K562 (cell line): Measurements from ENCODE around the gene EFNA5. TPM values are rescaled to one million over a fixed set of nuclear protein-coding genes. Genes with fewer than 3 reads are reported as not detected.

Experiments
- ATAC-seq: fragments of 200-7000 bp; cut with Tn5 transposase; 3 replicates; pipeline ENCODE4 v1.9.1; 2020; ENCODE audit warnings: moderate library complexity
- BruUV-seq: library from RNA; stranded (reverse); fragments of 400-500 nt; replicated peaks from 2 replicates; lab custom pipeline; 2021; lab: Mats Ljungman, UMichigan
- CTCF ChIA-PET: fragments of 300-600 bp; formaldehyde crosslinking; extraction: SDS; loops from one replicate; lab custom pipeline; 2021; ENCODE audit warnings: low intra/inter-chr PET ratio; lab: Yijun Ruan, JAX
- POLR2A ChIA-PET: fragments of 300-600, 350-650 bp; sonication (Branson Sonifier 250); formaldehyde crosslinking; extraction: SDS; loops from one replicate; lab custom pipeline; 2021; ENCODE audit warnings: antibody characterized with exemption, inconsistent platforms; lab: Yijun Ruan, JAX
- DNase-seq, 4 experiments: peaks; one replicate each; pipeline versions ENCODE4 v3.0.0 to v3.0.0-alpha.2; 2011 to 2018; ENCODE audit warnings: low spot score in 3 of 4, mixed read lengths in 3 of 4; ENCODE audit errors: extremely low read depth in 1 of 4
- FAIRE-seq: peaks from 2 replicates; lab custom pipeline; 2011; peaks lifted over from hg19 to GRCh38; lab: Jason Lieb, UNC
- H2AFZ ChIP-seq: 2 replicates; pipeline ENCODE4 v1.6.0; 2011; ENCODE audit warnings: low read depth, low read length, control low read depth, inconsistent platforms
- H3K27ac ChIP-seq: fragments of 200-600 bp; 3 replicates; pipeline ENCODE4 v1.8.0; 2011; ENCODE audit warnings: low read depth, mild to moderate bottlenecking, control low read depth, inconsistent platforms, low read length, moderate library complexity, mixed read lengths; ENCODE audit errors: extremely low read depth
- H3K27me3 ChIP-seq, 2 experiments: fragments of 300-600 bp in 1 of 2; 2 replicates in 1 of 2; 3 replicates in 1 of 2; pipeline versions ENCODE4 v1.6.0 to v1.8.0; 2011; ENCODE audit warnings: inconsistent platforms in 2 of 2, low read length in 2 of 2, mild to moderate bottlenecking in 1 of 2, mixed read lengths in 1 of 2, moderate library complexity in 1 of 2; ENCODE audit not compliant: control insufficient read depth in 2 of 2, insufficient read depth in 2 of 2
- H3K36me3 ChIP-seq: fragments of 300-600 bp; 3 replicates; pipeline ENCODE4 v1.8.0; 2011; ENCODE audit warnings: mild to moderate bottlenecking, low read length, inconsistent platforms; ENCODE audit not compliant: control insufficient read depth, insufficient read depth
- H3K4me1 ChIP-seq, 2 experiments: fragments of 200-600 bp in 1 of 2; replicated peaks in 1 of 2; 2 replicates in 1 of 2; 3 replicates in 1 of 2; pipeline versions ENCODE4 v1.5.1 to v1.8.0; 2011; ENCODE audit warnings: inconsistent platforms in 2 of 2, low read length in 2 of 2, mild to moderate bottlenecking in 1 of 2, mixed read lengths in 1 of 2, moderate library complexity in 1 of 2; ENCODE audit not compliant: control insufficient read depth in 2 of 2, insufficient read depth in 2 of 2
- H3K4me2 ChIP-seq: 2 replicates; pipeline ENCODE4 v1.6.1; 2011; ENCODE audit warnings: low read length, control low read depth, inconsistent platforms, mixed read lengths; ENCODE audit not compliant: insufficient read depth
- H3K4me3 ChIP-seq: fragments of 200-600 bp; sonication (generic), shearing (Covaris generic); 2 replicates; pipeline ENCODE4 v1.5.1; 2016; ENCODE audit warnings: control low read depth, inconsistent platforms
- H3K79me2 ChIP-seq: fragments of 200-600 bp; 3 replicates; pipeline ENCODE4 v1.8.0; 2011; ENCODE audit warnings: low read length, inconsistent platforms; ENCODE audit not compliant: control insufficient read depth, insufficient read depth
- H3K9ac ChIP-seq, 2 experiments: 2 replicates each; pipeline versions ENCODE4 v1.6.0 to v1.6.1; 2011; ENCODE audit warnings: low read depth in 2 of 2, low read length in 2 of 2, control low read depth in 1 of 2, inconsistent platforms in 1 of 2, mild to moderate bottlenecking in 1 of 2, mixed read lengths in 1 of 2; ENCODE audit not compliant: insufficient read depth in 1 of 2
- H3K9me1 ChIP-seq: one replicate; pipeline ENCODE4 v1.6.0; 2011; ENCODE audit warnings: inconsistent platforms, mild to moderate bottlenecking, low read length, moderate library complexity; ENCODE audit not compliant: control insufficient read depth, insufficient read depth
- H3K9me3 ChIP-seq: replicated peaks from 2 replicates; pipeline ENCODE4 v1.5.1; 2011; ENCODE audit warnings: low read depth, low read length, inconsistent platforms; ENCODE audit not compliant: control insufficient read depth, insufficient read depth
- H4K20me1 ChIP-seq: replicated peaks from 2 replicates; pipeline ENCODE4 v1.6.1; 2011; ENCODE audit warnings: low read length, inconsistent platforms, mixed read lengths; ENCODE audit not compliant: control insufficient read depth, insufficient read depth
- CHD1 ChIP-seq: fragments of 200-600 bp; sonication (generic); IDR thresholded peaks from one replicate; pipeline ENCODE4 v1.6.1; 2012; ENCODE audit warnings: mild to moderate bottlenecking, moderate library complexity, low read length, inconsistent platforms
- DACH1 ChIP-seq: fragments of 450-650 bp; IDR thresholded peaks from 2 replicates; pipeline ENCODE4 v1.6.1; 2018; ENCODE audit not compliant: partially characterized antibody
- DLX4 ChIP-seq: fragments of 250-450 bp; sonication (Bioruptor Pico); IDR thresholded peaks from 2 replicates; pipeline ENCODE4 v1.6.1; 2021; ENCODE audit warnings: mild to moderate bottlenecking
- E2F6 ChIP-seq, 2 experiments: IDR thresholded peaks; 2 replicates each; pipeline ENCODE4 v1.6.1; 2011; ENCODE audit warnings: borderline replicate concordance in 1 of 2, control low read depth in 1 of 2, low read depth in 1 of 2, low read length in 1 of 2, mild to moderate bottlenecking in 1 of 2, mixed read lengths in 1 of 2, moderate library complexity in 1 of 2; ENCODE audit not compliant: insufficient read depth in 1 of 2, insufficient read length in 1 of 2, poor library complexity in 1 of 2, severe bottlenecking in 1 of 2; ENCODE audit errors: extremely low read depth in 1 of 2
- EP300 ChIP-seq: IDR thresholded peaks from 2 replicates; pipeline ENCODE4 v1.6.1; 2012; ENCODE audit warnings: low read length, improper control_type of control experiment
- ETS2 ChIP-seq: IDR thresholded peaks from 2 replicates; pipeline ENCODE4 v1.6.1; 2016; ENCODE audit warnings: borderline replicate concordance, missing genetic modification characterization, mild to moderate bottlenecking, moderate library complexity, missing compliant biosample characterization; ENCODE audit not compliant: poor library complexity, severe bottlenecking
- SRSF1 ChIP-seq: fragments of 200-400 bp; formaldehyde crosslinking; IDR thresholded peaks from 2 replicates; pipeline ENCODE4 v1.6.1; 2017; ENCODE audit warnings: mild to moderate bottlenecking, low read depth, low read length, moderate library complexity
- TCF3 ChIP-seq: sonication (generic); formaldehyde crosslinking; IDR thresholded peaks from 2 replicates; pipeline ENCODE4 v1.4.0; 2020; ENCODE audit warnings: mild to moderate bottlenecking, missing genetic modification reagents
- TGIF2 ChIP-seq: sonication (generic); formaldehyde crosslinking; IDR thresholded peaks from 2 replicates; pipeline ENCODE4 v1.8.1; 2022; ENCODE audit warnings: mild to moderate bottlenecking, missing genetic modification reagents, moderate library complexity
- ZNF197 ChIP-seq: fragments of 200-800 bp; sonication (Bioruptor generic); IDR thresholded peaks from 2 replicates; pipeline ENCODE4 v1.6.1; 2016; ENCODE audit warnings: low read depth, missing genetic modification characterization, missing compliant biosample characterization
- ZNF212 ChIP-seq: fragments of 450-650 bp; formaldehyde crosslinking; IDR thresholded peaks from 2 replicates; pipeline ENCODE4 v1.4.0; 2020; ENCODE audit warnings: mild to moderate bottlenecking
- ZNF644 ChIP-seq: fragments of 200-800 bp; sonication (Bioruptor generic); IDR thresholded peaks from 2 replicates; pipeline ENCODE4 v1.6.1; 2016; ENCODE audit warnings: low read depth, missing genetic modification characterization, missing compliant biosample characterization
- WGBS: fragments of 100-300 bp; shearing (Covaris generic); methylation state at CpG from one replicate; pipeline ENCODE4 v1.1.6; 2016; ENCODE audit warnings: low coverage, mixed read lengths; ENCODE audit not compliant: insufficient coverage; ENCODE audit errors: missing lambda C conversion rate; 5-methylcytosine and 5-hydroxymethylcytosine counted together
- in situ Hi-C: fragments of 300-500 bp; cut with MboI; formaldehyde crosslinking; loops from 4 replicates; pipeline ENCODE4 v1.15.0; 2018; ENCODE audit warnings: inconsistent platforms, mixed read lengths
- intact Hi-C: fragments of 100-400 bp; cut with micrococcal nuclease; formaldehyde crosslinking; loops from 2 replicates; pipeline ENCODE4 v1.14.2; 2022
- polyA plus RNA-seq, 8 experiments: library from polyadenylated mRNA; depleted of rRNA in 4 of 8; stranded (reverse) in 5 of 8; unstranded in 3 of 8; fragments of >200 nt; fragmentation: Nextera tagmentation in 2 of 8; fragmentation: Illumina TruSeq in 1 of 8; extraction: Ambion mirVana in 2 of 8; extraction: Trizol in 1 of 8; gene quantifications; 2 replicates each; pipeline versions ENCODE4 v1.2.1 to v1.2.3, GENCODE V29; 2011 to 2014; ENCODE audit warnings: inconsistent platforms in 1 of 8, missing spikeins in 1 of 8
- total RNA-seq, 7 experiments: library from RNA; depleted of rRNA in 6 of 7; stranded (reverse); fragments of >200 nt in 6 of 7; fragmentation: Illumina TruSeq in 2 of 7; extraction: Trizol in 2 of 7; gene quantifications; 2 replicates each; pipeline versions ENCODE4 v1.2.1 to v1.2.3, GENCODE V29; 2011 to 2021; ENCODE audit warnings: low replicate concordance in 1 of 7
- TF ChIP-seq, protein P1 (sequence below): IDR thresholded peaks from 3 replicates; pipeline ENCODE4 v1.6.1; 2011; ENCODE audit warnings: borderline replicate concordance, mild to moderate bottlenecking; ENCODE audit not compliant: insufficient read length, insufficient read depth

Gene EFNA5
- total and polyA plus RNA-seq, 9 of the 15 experiments (the other 6 are each of a cell fraction or from before 2014, with no cell fraction given): 0.20 TPM; not detected in 8

GRCh38 chr5:107459605-107460004 lies 211.1 kb downstream of the EFNA5 start (continued):
- TF ChIP-seq DLX4 (CRISPR knock-in tag) (no peak), DACH1 (no peak), ZNF212 (CRISPR knock-in tag) (no peak)
- TF ChIP-seq, protein P1, sequence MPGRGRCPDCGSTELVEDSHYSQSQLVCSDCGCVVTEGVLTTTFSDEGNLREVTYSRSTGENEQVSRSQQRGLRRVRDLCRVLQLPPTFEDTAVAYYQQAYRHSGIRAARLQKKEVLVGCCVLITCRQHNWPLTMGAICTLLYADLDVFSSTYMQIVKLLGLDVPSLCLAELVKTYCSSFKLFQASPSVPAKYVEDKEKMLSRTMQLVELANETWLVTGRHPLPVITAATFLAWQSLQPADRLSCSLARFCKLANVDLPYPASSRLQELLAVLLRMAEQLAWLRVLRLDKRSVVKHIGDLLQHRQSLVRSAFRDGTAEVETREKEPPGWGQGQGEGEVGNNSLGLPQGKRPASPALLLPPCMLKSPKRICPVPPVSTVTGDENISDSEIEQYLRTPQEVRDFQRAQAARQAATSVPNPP: no peak
- TF ChIP-seq, all 486 proteins: peak for 0

- WGBS: 1% methylated on average over 5 of the region's 5 CpGs
- Histone ChIP-seq H3K27ac (no peak overlapping the region), H3K36me3 (no peaks in the 10 kb centered on the region), H3K4me1 (no peaks in the 10 kb centered on the region), H3K4me3 (no peak overlapping the region), H3K4me2 (no peak overlapping the region), H3K79me2 (no peaks in the 10 kb centered on the region), H3K9me3 (no peaks in the 10 kb centered on the region), H2AFZ (no peak overlapping the region), H3K27me3 (no peaks in the 10 kb centered on the region), H3K9ac (no peak overlapping the region), H4K20me1 (no peaks in the 10 kb centered on the region), H3K9me1 (no peaks in the 10 kb centered on the region)
- CTCF ChIA-PET: no interaction called here
- BruUV-seq: no TSS peak
- ATAC-seq (no peak), DNase-seq (no peak), FAIRE-seq (no peak)
- no peak for TF ChIP-seq ZNF197 (CRISPR knock-in tag)
- no peak for TF ChIP-seq E2F6 (IDR thresholded peaks at IDR 0.05; ENCODE audit: borderline replicate concordance in 1 of 2, extremely low read depth in 1 of 2, insufficient read depth in 1 of 2, insufficient read length in 1 of 2, low read depth in 1 of 2, low read length in 1 of 2, poor library complexity in 1 of 2, severe bottlenecking in 1 of 2)
- no peak for TF ChIP-seq EP300
- no peak for TF ChIP-seq TGIF2 (CRISPR knock-in tag)
- TF ChIP-seq SRSF1: no peak
- no peak for TF ChIP-seq ZNF644 (tag)
- TF ChIP-seq, protein P1: no peak
- no peak for TF ChIP-seq TCF3 (CRISPR knock-in tag)
- TF ChIP-seq CHD1: no peak
- TF ChIP-seq ETS2 (tag): no peak
- in situ Hi-C loops: no loop called here
- POLR2A ChIA-PET: no interaction called here
- intact Hi-C loops: no loop called here
These were observed 212.4 kb downstream of the EFNA5 start for GRCh38 chr5:107458322-107458721.
